ENCODE measurements around the gene DRAXIN.

DRAXIN gene

GRCh38 chr1:11651017-11651416 lies 40.5 kb upstream of the DRAXIN start:
- H3K9me3 ChIP-seq (ENCODE audit: control insufficient read depth, low read length): no peaks in the 10 kb centered on the region
- H3K4me1 ChIP-seq: no peaks in the 10 kb centered on the region
- H3K27ac ChIP-seq: no peak overlapping the region
- H3K27me3 ChIP-seq (ENCODE audit: control insufficient read depth, insufficient read depth, low read length): no peaks in the 10 kb centered on the region
- no peaks in the 10 kb centered on the region for H3K36me3 ChIP-seq (ENCODE audit: control insufficient read depth, insufficient read depth, low read length)
- no peak overlapping the region for H3K4me2 ChIP-seq (ENCODE audit: low read length)
- H3K9ac ChIP-seq: no peak overlapping the region
- TF ChIP-seq CTCF (IDR thresholded peaks at IDR 0.05): no peak
- no peak overlapping the region for H2AFZ ChIP-seq
- H3K4me3 ChIP-seq (ENCODE audit: low read depth, low read length): no peak overlapping the region
- H3K79me2 ChIP-seq: no peaks in the 10 kb centered on the region

GRCh38 chr1:11652203-11652780 lies 39.2 kb upstream of the DRAXIN start:
- H3K36me3 ChIP-seq (ENCODE audit: control insufficient read depth, insufficient read depth, low read length): no peaks in the 10 kb centered on the region
- H3K27me3 ChIP-seq (ENCODE audit: control insufficient read depth, insufficient read depth, low read length): no peaks in the 10 kb centered on the region
- no peaks in the 10 kb centered on the region for H3K4me1 ChIP-seq
- H3K9me3 ChIP-seq (ENCODE audit: control insufficient read depth, low read length): no peaks in the 10 kb centered on the region
- no peaks in the 10 kb centered on the region for H3K79me2 ChIP-seq
- H3K27ac ChIP-seq: no peak overlapping the region
- no peak overlapping the region for H3K4me3 ChIP-seq (ENCODE audit: low read depth, low read length)
- no peak overlapping the region for H3K9ac ChIP-seq
- no peak for TF ChIP-seq CTCF (IDR thresholded peaks at IDR 0.05)
- H3K4me2 ChIP-seq (ENCODE audit: low read length): no peak overlapping the region
- no peak overlapping the region for H2AFZ ChIP-seq

- H3K79me2 ChIP-seq: no peaks in the 10 kb centered on the region
- no peaks in the 10 kb centered on the region for H3K9me3 ChIP-seq (ENCODE audit: control insufficient read depth, low read length)
- H3K27me3 ChIP-seq (ENCODE audit: control insufficient read depth, insufficient read depth, low read length): no peaks in the 10 kb centered on the region
- peak overlapping the region; percentile 87 for H3K4me2 ChIP-seq (ENCODE audit: low read length)
- no peak overlapping the region for H3K4me3 ChIP-seq (ENCODE audit: low read depth, low read length)
- H3K4me1 ChIP-seq: no peaks in the 10 kb centered on the region
- H2AFZ ChIP-seq: no peak overlapping the region
- no peak for TF ChIP-seq CTCF (IDR thresholded peaks at IDR 0.05)
- no peak overlapping the region for H3K27ac ChIP-seq
- H3K9ac ChIP-seq: no peak overlapping the region
- H3K36me3 ChIP-seq (ENCODE audit: control insufficient read depth, insufficient read depth, low read length): no peaks in the 10 kb centered on the region
Measured at GRCh38 chr1:11653101-11653860, 38.2 kb upstream of the DRAXIN start.

GRCh38 chr1:11653861-11654136 lies 37.7 kb upstream of the DRAXIN start:
- Histone ChIP-seq H3K27me3 (ENCODE audit: control insufficient read depth, insufficient read depth, low read length) (no peaks in the 10 kb centered on the region), H2AFZ (peak overlapping the region; percentile 73), H3K27ac (peak overlapping the region; percentile 44), H3K36me3 (ENCODE audit: control insufficient read depth, insufficient read depth, low read length) (no peaks in the 10 kb centered on the region), H3K79me2 (no peaks in the 10 kb centered on the region), H3K4me1 (no peaks in the 10 kb centered on the region), H3K4me3 (ENCODE audit: low read depth, low read length) (peak overlapping the region; percentile 65), H3K9ac (no peak overlapping the region), H3K4me2 (ENCODE audit: low read length) (peak overlapping the region; percentile 87), H3K9me3 (ENCODE audit: control insufficient read depth, low read length) (no peaks in the 10 kb centered on the region)
- no peak for TF ChIP-seq CTCF (IDR thresholded peaks at IDR 0.05)
